ENCODE results near the gene NFRKB. TPM values are rescaled to one million over a fixed set of nuclear protein-coding genes. Genes with fewer than 3 reads are reported as not detected.

NFRKB gene
- total and polyA plus RNA-seq, 2 donors (not counting 3 experiments of a cell fraction or from before 2014, with no cell fraction given) = 21.7 to 30.6 TPM

DNA sequence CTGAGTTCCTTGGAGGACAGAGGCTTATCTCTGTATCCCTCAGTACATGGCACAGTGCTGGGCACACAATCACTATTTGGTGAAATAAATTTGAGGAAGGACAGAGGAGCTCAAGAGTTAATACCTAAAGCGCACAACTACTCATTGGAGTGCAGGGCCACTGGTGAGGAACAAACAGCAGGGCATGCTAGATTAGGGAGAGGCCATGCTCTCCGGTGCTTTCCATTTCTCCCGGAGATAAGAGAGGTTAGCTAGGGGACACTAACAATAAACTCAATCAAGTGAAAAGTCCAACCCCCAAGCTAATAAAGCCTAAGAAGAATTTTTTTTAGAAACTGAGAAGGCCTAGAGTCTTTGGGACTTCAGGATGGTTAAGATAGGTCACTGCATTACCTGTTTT lies 29.1 kb downstream of the NFRKB start:
- POLR2A ChIA-PET = no interaction called here
- no peaks in the 10 kb centered on the region for H3K9me3 ChIP-seq (replicated peaks; ENCODE audit: control insufficient read depth, insufficient read depth, low read length)
- no peak overlapping the region for H2AFZ ChIP-seq (ENCODE audit: low read depth, low read length)
- no peak overlapping the region for H3K4me3 ChIP-seq (replicated peaks in 1 of 3; ENCODE audit: insufficient read depth in 1 of 3, low read depth in 1 of 3, low read length in 3 of 3)
- H3K27ac ChIP-seq (ENCODE audit: insufficient read depth, low read depth, low read length) = no peak overlapping the region
- dilution Hi-C loops (cut with MboI; ENCODE audit: extremely low pct_ligation_motif_present, low sequenced_read_pairs) = no loop called here
- CTCF ChIA-PET = interaction anchor here (1.3 kb wide), 1 partner anchor 266 kb away, joined by 3 read pairs; no protein-coding TSS in a partner anchor
- H4K20me1 ChIP-seq (replicated peaks; ENCODE audit: control insufficient read depth, extremely low read depth, insufficient read depth, low read length) = no peaks in the 10 kb centered on the region
- H3K4me2 ChIP-seq (ENCODE audit: insufficient read depth, low read length) = no peak overlapping the region
- peaks cover 9% of the 10 kb centered on the region for H3K4me1 ChIP-seq (ENCODE audit: control insufficient read depth, extremely low read depth, insufficient read depth, low read length)
- intact Hi-C loops (cut with micrococcal nuclease) = no loop called here
- no TSS peak for BruUV-seq (replicated peaks)
- TF ChIP-seq POLR2A (IDR thresholded peaks at IDR 0.05; ENCODE audit: low read depth, low read length) (no peak), CTCF (IDR thresholded peaks at IDR 0.05; ENCODE audit: extremely low read depth in 1 of 2, insufficient read depth in 1 of 2, low read depth in 1 of 2, low read length in 2 of 2) (no peak), GATA2 (IDR thresholded peaks at IDR 0.05; ENCODE audit: insufficient read depth, insufficient read length, low read depth, low read length) (no peak), EZH2 (IDR thresholded peaks at IDR 0.05; ENCODE audit: borderline replicate concordance, low read depth, low read length, severe bottlenecking) (no peak), FOS (IDR thresholded peaks at IDR 0.05; ENCODE audit: borderline replicate concordance, insufficient read depth, low read length) (no peak), MYC (IDR thresholded peaks at IDR 0.05; ENCODE audit: low read depth, low read length) (no peak)
- TF ChIP-seq, protein P1, sequence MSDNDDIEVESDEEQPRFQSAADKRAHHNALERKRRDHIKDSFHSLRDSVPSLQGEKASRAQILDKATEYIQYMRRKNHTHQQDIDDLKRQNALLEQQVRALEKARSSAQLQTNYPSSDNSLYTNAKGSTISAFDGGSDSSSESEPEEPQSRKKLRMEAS (IDR thresholded peaks at IDR 0.05; ENCODE audit: insufficient read depth, insufficient read length) = no peak
- DNase-seq (ENCODE audit: low read depth, low spot score) (no peak), FAIRE-seq (no peak)
- no peaks in the 10 kb centered on the region for H3K79me2 ChIP-seq (ENCODE audit: control insufficient read depth, insufficient read depth, low read length)
- no peaks in the 10 kb centered on the region for H3K9me1 ChIP-seq (replicated peaks; ENCODE audit: control insufficient read depth, extremely low read depth, insufficient read depth, low read length)
- H3K9ac ChIP-seq (replicated peaks; ENCODE audit: extremely low read depth, insufficient read depth, low read length) = no peak overlapping the region
- no peaks in the 10 kb centered on the region for H3K27me3 ChIP-seq (ENCODE audit: control insufficient read depth in 2 of 2, insufficient read depth in 2 of 2, low read length in 2 of 2)
- peaks cover 15 to 38% of the 10 kb centered on the region in 2 experiments for H3K36me3 ChIP-seq (ENCODE audit: control insufficient read depth in 2 of 2, extremely low read depth in 1 of 2, insufficient read depth in 2 of 2, low read length in 2 of 2)
